Muscle layer of duodenum (tissue), 2 donors: Measurements from ENCODE around the gene SLC30A5.

ENCODE experiments used
- H3K27ac ChIP-seq: one replicate; pipeline ENCODE4 v1.7.0; 2013; ENCODE audit warnings: mild to moderate bottlenecking, low read length
- H3K27me3 ChIP-seq: one replicate; pipeline ENCODE4 v1.7.0; 2013; ENCODE audit warnings: low read depth, mild to moderate bottlenecking, control low read depth, low read length
- H3K36me3 ChIP-seq, 2 donors: one replicate each; pipeline ENCODE4 v1.7.0; 2013; ENCODE audit warnings: low read length in 2 of 2, control low read depth in 1 of 2, mild to moderate bottlenecking in 1 of 2; ENCODE audit not compliant: insufficient read depth in 2 of 2, control insufficient read depth in 1 of 2
- H3K4me1 ChIP-seq, 2 donors: one replicate each; pipeline ENCODE4 v1.7.0; 2013; ENCODE audit warnings: low read length in 2 of 2, mild to moderate bottlenecking in 2 of 2, control low read depth in 1 of 2, moderate library complexity in 1 of 2; ENCODE audit not compliant: insufficient read depth in 2 of 2, control insufficient read depth in 1 of 2
- H3K4me3 ChIP-seq, 2 donors: one replicate each; pipeline ENCODE4 v1.7.0; 2013; ENCODE audit warnings: low read length in 2 of 2, low read depth in 1 of 2, mild to moderate bottlenecking in 1 of 2
- H3K9me3 ChIP-seq, 2 donors: one replicate each; pipeline ENCODE4 v1.7.0; 2013; ENCODE audit warnings: low read length in 2 of 2, control low read depth in 1 of 2, mild to moderate bottlenecking in 1 of 2; ENCODE audit not compliant: control insufficient read depth in 1 of 2
- donor health status: healthy.

SLC30A5 gene

GRCh38 chr5:69170495-69170894, 76.7 kb downstream of the SLC30A5 start:
- peaks cover 0 to 15% of the 10 kb centered on the region in 2 donors for H3K36me3 ChIP-seq
- H3K27ac ChIP-seq, result no peak overlapping the region
- no peak overlapping the region for H3K4me3 ChIP-seq
- H3K9me3 ChIP-seq, result no peaks in the 10 kb centered on the region
- H3K4me1 ChIP-seq, result peaks cover 5 to 11% of the 10 kb centered on the region in 2 donors
- H3K27me3 ChIP-seq, result no peaks in the 10 kb centered on the region

GRCh38 chr5:69170969-69171368, 77.2 kb downstream of the SLC30A5 start:
- Histone ChIP-seq H3K9me3 (no peaks in the 10 kb centered on the region), H3K27ac (no peak overlapping the region), H3K27me3 (no peaks in the 10 kb centered on the region), H3K4me1 (peaks cover 5 to 11% of the 10 kb centered on the region in 2 donors), H3K4me3 (no peak overlapping the region), H3K36me3 (peaks cover 0 to 16% of the 10 kb centered on the region in 2 donors)
